DMS53 (cell line): ENCODE results near the gene SP140.

ENCODE experiments used
- DNase-seq: peaks from one replicate; lab custom pipeline; 2025; lab: John Stamatoyannopoulos, UW

Gene SP140

GRCh38 chr2:230225486-230225885, at the start of gene SP140:
SP140 (plus strand) TSS chr2:230225736; CDS start chr2:230225845, 109 bp downstream.
- no peak for DNase-seq

GRCh38 chr2:230176996-230177395, 48.5 kb upstream of the SP140 start:
- no peak for DNase-seq

DNA sequence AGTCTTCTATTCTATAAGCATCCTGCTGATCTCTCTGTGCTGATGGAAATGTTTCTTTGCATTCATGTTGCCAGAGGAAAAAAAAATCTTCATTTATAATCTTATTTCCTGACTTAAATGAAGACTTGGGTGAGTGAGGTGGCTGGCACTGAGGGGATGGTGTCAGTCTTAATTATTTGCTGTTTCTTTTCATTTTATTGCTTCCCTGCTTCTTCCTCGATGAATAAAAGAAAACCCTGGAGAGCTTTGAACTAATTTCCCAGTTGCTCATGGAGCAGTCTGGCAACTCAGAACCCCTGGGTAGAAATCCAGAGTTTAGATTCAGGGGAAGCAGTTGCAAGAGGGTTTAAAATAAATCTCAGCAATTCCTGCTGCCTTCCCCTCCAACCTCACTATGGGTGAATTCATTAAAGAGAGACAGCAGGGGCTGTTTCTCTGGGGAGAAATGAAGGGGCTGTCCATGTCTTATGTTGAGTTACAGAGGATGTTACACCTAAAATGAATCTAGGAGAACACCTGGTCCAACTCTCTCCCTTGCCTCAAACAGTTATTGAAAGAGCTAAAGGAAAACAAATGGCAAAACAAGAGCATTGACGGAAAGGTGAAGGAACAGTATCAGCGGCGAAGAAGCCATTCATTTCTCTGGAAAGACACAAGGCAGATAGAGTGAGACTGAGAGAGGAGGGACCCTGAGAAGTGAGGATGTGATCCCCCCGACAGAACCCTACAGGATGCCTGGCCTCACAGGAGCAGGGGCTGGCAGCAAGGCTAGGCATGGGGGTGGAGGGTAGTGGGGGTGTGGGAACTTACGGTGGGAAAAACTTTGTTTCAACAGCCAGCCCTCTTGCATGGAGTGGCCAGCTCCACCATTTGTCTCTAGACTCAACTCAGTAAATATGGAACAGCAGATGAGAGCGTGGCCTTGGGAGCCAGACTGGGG, 46.7 kb upstream of the SP140 start:
- no peak for DNase-seq

- no peak for DNase-seq
Observed at GRCh38 chr2:230179907-230180306, 45.6 kb upstream of the SP140 start.

DNA sequence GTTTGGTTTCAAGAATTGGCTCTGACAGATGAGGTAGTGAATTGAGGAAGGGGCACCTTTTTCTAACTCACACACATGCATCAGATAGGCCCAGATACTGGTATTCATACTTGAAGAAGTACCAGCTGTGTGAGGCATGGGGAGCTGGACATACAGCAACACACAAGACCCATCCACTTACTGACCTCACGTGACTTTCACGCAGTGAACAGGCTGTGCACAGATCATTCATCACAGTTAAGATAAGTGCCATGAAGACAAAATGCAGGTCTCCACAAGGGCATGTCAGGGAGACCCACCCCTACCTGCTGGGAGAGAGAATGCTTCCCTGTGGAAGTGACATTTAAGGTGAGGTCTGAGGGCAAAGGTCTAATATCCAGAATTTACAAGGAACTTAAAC, 44.3 kb upstream of the SP140 start:
- DNase-seq, result no peak

DNA sequence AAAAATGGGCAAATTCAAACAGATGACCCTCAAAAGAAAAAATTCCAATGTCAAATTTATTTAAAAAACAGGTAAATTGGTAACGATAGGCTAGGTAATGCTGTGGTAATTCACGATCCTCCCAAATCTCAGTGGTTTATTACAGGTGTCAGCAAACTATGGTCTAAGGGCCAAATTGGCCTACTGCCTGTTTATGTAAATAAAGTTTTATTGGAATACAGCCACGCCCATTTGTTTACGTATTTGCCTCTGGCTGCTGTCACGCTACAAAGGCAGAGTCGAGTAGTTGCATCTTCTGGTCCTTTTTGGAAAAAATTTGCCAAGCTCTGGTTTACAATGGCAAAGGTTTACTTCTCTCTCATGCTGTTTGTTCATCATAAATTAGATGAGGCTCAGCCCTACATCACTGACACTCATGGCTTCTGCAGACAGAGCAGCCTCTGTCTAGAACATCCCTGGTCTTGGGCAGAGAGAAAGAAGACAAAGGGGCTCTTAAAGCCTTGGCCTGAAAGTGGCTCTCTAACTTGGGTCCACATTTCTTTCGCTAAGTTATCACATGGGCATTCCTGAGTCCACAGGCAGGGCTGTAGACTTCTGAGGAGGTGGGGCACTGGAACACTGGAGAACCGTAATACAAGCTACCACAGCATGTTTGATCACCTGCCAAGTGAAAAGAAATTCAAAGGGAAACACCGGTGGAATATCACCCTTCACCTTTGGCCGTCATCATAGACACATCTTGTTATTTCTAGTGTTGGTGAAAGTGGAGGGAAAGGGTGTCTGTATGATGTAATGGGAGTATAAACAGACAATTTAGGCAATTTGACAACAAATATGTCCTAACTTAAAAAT, 40.6 kb upstream of the SP140 start:
- peak; percentile 58 for DNase-seq

GRCh38 chr2:230202430-230203109, 23.0 kb upstream of the SP140 start:
- DNase-seq, result no peak

DNA sequence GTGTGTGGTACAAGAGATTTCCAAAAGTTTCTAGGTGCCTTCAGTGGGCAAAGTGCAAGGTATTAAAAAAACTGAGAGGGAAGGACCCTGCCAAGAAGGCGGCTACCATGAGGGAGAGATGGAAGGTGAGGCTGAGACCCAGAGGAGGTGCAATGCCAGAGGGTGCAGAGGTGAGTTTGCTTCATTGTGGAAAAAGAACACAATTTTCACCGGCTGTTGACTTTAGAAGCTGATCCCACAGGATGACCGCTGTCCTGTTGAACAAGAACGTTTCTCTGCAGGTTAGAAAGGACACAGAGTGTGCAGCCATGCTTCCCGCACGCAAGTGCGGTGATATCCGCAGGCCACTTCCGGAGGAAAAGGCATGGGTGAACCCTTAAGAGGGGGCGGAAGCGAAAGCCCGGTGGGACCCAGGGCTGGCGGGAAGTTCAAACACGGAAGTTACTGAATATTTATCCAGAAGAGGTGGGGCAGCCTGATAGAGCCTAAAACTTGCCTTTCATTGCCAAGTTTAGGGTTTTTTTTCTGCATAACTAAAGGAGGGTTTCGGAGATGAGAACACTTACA, 22.3 kb upstream of the SP140 start:
- DNase-seq, result no peak

- no peak for DNase-seq
Observed at GRCh38 chr2:230205034-230205433, 20.5 kb upstream of the SP140 start.

DNA sequence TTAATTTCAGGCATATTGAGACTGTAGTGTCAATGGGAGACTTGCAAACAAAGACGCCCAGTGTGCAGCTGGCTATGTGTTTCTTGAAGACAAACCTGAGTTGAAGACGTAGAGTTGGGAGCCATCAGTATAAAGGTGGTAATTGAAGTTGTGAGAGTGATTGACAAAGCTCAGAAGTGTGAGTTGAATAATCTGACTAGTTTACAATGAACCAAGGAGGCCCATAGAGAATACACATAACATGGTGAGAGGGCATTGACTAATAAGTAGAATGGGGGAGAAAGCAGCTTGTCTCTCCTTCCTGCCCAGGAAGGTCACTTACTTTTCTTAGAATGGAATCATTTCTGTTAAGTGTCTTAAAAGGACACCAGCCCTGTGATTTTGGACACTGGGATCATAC, 19.8 kb upstream of the SP140 start:
- DNase-seq, result no peak

GRCh38 chr2:230208576-230208975, 17.0 kb upstream of the SP140 start:
- DNase-seq, result no peak

DNA sequence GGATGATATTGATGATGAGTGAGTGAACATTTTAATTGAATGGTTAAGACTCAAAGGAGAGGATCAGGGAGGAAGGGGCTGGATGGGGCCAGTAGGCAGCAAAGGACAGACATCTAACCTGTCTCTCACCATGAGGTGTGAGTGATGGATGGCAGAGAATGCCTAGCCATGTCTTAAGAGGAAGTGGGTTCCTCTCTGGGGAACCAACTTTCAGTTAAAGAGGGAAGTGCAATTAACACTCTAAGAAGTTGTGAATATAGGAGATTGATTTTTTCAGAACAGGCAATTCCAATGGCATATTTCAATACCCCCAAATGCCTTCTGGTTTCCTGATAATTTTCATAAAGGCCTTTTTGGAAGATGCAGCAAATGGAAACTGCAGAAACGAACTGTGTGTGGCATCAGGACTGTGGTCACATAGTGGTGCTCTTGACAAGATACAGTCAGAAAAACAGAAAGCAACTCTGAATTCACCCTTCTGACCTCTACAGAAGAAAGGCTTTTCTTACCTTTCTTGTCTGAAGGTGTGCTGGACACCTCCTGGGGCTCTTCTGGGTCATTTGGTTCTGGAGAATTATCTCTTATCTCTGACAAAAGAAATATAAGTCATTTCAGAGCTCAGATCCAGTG, 16.0 kb upstream of the SP140 start:
- DNase-seq, result no peak

- no peak for DNase-seq
Observed at GRCh38 chr2:230216489-230216888, 9.0 kb upstream of the SP140 start.

DNA sequence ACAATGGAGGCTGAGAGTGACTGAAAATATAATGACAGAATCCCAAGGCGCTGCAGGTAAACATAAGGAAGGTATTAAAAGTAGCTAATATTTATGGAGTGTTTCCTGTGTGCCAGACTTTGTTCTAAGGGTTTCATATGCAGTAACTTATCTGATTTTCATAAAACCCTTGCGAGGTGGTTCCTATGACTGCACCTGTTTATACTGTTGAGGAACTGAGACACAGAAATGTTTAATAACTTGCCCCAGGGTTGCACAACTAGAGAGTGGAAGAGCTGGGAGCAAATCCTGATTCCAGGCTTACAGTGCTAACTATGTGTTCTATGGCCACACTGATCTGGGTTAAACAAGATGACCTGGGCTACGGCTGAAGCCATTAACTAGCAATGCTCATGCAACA, 8.1 kb upstream of the SP140 start:
- DNase-seq, result no peak

DNA sequence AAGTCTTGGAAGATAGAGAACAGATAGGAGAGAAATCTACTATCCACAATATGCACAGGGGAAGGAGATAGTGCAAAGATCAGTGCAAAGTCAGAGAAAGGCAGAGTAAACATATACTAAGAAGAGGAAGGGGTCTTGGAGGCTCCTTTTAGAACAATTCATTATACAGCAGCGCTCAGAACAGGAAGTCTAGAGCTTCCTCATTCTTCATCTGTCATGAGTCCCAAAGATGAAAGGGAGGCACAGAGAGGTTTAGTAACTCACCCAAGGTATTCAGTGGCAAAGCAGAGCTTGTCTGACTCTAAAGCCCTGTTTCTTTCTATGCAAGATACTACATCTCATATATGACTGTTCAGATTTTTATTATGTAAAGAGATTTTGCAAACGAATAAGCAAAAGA, 7.1 kb upstream of the SP140 start:
- no peak for DNase-seq

- peak; percentile 62 for DNase-seq
Observed at GRCh38 chr2:230219419-230220331, 5.9 kb upstream of the SP140 start, which contains the start of gene SP110. SP110 (minus strand) TSS chr2:230219984; CDS start chr2:230216927, 3,057 bp downstream.

GRCh38 chr2:230220347-230220969, 5.1 kb upstream of the SP140 start:
- peak; percentile 15 for DNase-seq

DNA sequence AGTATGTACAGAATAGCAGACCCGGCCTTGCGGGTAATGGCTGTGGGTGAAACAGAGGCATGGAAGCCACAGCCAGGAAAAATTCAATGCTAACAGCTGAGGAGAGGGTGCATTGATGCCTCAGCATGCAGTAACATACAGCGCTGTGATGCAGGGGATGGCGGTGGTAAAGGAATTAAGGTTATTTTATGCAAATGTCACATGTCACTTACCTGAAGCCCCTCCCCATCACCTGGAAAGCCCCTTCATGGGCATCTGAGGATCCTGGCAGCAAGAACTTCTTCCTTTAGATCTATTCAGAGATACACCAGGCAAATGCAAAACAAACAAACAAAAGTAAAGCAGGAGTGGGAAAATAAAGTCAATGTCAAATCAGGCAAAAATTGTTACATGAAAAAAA, 4.0 kb upstream of the SP140 start:
- no peak for DNase-seq

GRCh38 chr2:230222829-230223228, 2.7 kb upstream of the SP140 start:
- DNase-seq, result peak; percentile 69

DNA sequence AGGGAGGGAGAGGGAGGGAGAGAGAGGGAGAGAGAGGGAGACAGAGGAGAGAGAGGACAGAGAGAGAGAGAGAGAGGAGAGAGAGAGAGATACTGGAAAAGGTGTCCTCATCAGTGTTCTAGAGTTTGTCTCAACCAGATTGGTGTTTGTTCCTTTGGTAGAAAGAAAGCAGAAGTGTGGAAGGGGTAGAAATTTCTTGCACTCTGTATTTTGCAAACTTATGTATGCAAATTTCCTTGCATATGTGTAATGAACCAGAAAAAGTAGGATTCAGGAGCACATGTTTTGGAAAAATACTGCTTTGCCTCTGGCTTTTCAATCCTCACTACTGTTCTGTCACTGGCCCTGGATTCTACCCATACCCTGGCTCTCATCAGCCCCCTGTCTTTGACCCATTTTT, 1.1 kb upstream of the SP140 start:
- no peak for DNase-seq
